SU-DHL-6 (cell line): ENCODE measurements around the gene SFTPB.

Experiments used
- CTCF ChIP-seq: fragments of 200-600 bp; sonication (generic); IDR thresholded peaks from one replicate; pipeline ENCODE4 v1.5.1; 2017; ENCODE audit warnings: antibody characterized with exemption, mild to moderate bottlenecking, low read length, moderate library complexity; ENCODE audit not compliant: insufficient read depth, poor library complexity, severe bottlenecking
- EZH2phosphoT487 ChIP-seq: fragments of 200-600 bp; sonication (generic), shearing (Covaris generic); conservative IDR thresholded peaks from 2 replicates; pipeline ENCODE4 v1.6.1; 2018; ENCODE audit warnings: mild to moderate bottlenecking, antibody characterized with exemption, low read length, moderate library complexity, mixed read lengths

GRCh38 chr2:85673716-85674375 is 5.8 kb upstream of the SFTPB start:
- TF ChIP-seq CTCF: no peak
- TF ChIP-seq EZH2phosphoT487: no peak
